ENCODE data around the gene SPPL3.

SPPL3 gene

DNA sequence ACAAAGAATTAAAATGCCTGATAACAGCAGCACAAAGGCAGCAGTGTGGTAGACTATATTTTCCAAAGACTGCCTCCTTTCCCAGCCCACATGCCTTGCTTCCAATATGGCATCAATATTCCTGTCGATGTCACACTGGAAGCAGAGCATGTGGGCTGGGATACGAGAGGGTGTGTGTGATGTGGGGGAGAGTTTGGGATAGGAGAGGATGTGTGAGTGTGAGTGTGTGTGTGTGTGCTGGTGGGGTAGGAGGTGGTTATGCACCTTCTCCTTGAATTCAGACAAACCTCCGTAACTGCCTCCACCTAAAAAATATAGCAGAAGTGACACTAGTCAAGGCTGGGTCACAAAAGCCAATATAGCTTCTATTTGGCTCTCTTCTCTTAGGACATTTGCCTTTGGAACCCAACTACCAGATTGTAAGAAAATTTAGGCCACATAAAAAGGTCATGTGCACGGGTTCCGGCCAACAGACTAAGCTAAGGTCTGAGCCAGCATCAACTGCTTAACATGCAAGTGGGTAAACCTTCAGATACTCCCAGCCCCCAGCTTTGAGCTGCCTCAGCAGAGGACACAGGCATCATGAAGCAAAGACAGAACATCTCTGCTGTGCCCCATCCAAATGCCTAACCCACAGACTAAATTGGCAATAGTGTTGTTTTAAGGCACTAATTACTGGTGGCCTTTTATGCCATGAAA is 29.5 kb downstream of the SPPL3 start:
- no peak overlapping the region for H3K4me3 ChIP-seq (ENCODE audit: low read length)
- H3K9me3 ChIP-seq (ENCODE audit: control insufficient read depth, insufficient read depth, low read length): no peaks in the 10 kb centered on the region
- no peaks in the 10 kb centered on the region for H3F3A ChIP-seq (ENCODE audit: control insufficient read depth, insufficient read depth)
- no peaks in the 10 kb centered on the region for H3K9me2 ChIP-seq (replicated peaks; ENCODE audit: control insufficient read depth, low read length)
- no peaks in the 10 kb centered on the region for H3K4me1 ChIP-seq (ENCODE audit: control insufficient read depth, low read length)
- H3K79me2 ChIP-seq (ENCODE audit: control insufficient read depth, low read length): peaks cover 81% of the 10 kb centered on the region
- peaks cover 6% of the 10 kb centered on the region; the same call in 1 of the 2 replicates for H4K20me1 ChIP-seq (ENCODE audit: control insufficient read depth, insufficient read depth, low read depth, low read length)
- no peak overlapping the region for H3K27ac ChIP-seq (ENCODE audit: low read depth, low read length)
- TF ChIP-seq EZH2phosphoT487 (IDR thresholded peaks at IDR 0.05; ENCODE audit: borderline replicate concordance, low read length): no peak
- TF ChIP-seq, protein P1, sequence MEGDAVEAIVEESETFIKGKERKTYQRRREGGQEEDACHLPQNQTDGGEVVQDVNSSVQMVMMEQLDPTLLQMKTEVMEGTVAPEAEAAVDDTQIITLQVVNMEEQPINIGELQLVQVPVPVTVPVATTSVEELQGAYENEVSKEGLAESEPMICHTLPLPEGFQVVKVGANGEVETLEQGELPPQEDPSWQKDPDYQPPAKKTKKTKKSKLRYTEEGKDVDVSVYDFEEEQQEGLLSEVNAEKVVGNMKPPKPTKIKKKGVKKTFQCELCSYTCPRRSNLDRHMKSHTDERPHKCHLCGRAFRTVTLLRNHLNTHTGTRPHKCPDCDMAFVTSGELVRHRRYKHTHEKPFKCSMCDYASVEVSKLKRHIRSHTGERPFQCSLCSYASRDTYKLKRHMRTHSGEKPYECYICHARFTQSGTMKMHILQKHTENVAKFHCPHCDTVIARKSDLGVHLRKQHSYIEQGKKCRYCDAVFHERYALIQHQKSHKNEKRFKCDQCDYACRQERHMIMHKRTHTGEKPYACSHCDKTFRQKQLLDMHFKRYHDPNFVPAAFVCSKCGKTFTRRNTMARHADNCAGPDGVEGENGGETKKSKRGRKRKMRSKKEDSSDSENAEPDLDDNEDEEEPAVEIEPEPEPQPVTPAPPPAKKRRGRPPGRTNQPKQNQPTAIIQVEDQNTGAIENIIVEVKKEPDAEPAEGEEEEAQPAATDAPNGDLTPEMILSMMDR (IDR thresholded peaks at IDR 0.05; ENCODE audit: low read depth, low read length, poor library complexity, severe bottlenecking): no peak
- H3K36me3 ChIP-seq (ENCODE audit: control insufficient read depth, low read length): no peaks in the 10 kb centered on the region
- no peak overlapping the region for H3K4me2 ChIP-seq (ENCODE audit: low read length)
- no peaks in the 10 kb centered on the region for H3K27me3 ChIP-seq (ENCODE audit: control insufficient read depth, low read length)

DNA sequence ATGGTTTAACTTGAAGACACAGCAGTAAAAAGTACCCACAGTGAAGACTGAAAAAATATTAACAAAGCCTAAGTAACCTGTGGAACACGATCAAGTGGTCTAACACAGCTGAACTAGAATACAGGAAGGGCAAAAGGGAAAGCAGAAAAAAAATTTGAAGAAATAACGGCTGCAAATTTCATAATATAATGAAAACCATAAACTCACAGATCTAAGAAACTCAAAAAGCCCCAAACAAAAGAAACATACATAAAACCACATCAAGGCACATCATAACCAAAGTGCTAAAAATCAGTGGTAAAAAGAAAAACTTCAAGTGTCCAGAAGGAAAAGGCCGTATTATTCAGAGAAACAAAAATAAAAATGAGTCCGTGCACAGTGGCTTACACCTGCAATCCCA is 30.9 kb downstream of the SPPL3 start:
- no peak overlapping the region for H3K4me3 ChIP-seq (ENCODE audit: low read length)
- no peaks in the 10 kb centered on the region for H3F3A ChIP-seq (ENCODE audit: control insufficient read depth, insufficient read depth)

DNA sequence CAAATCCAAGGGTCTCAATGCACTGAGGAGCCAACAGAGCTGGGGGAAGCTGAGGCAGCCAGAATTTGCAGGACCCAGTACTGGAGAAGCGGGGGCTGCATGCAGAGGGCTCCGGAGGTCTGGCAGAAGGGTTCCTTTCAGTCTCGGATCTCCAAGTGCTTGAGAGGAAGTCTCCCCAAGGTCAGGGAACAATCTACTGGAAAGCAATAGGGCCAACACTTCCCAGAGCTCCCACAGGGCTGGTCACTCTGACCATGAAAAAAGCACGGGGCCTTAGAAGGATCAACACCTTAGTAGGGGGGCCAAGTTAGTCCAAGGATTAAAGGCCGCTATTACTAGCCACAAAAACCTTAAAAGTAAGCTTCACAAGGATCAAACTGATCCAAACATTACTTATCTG is 31.7 kb downstream of the SPPL3 start:
- Histone ChIP-seq H3K4me1 (ENCODE audit: control insufficient read depth, low read length) (no peaks in the 10 kb centered on the region), H3K27me3 (ENCODE audit: control insufficient read depth, low read length) (no peaks in the 10 kb centered on the region), H3K27ac (ENCODE audit: low read depth, low read length) (no peak overlapping the region), H3K4me3 (ENCODE audit: low read length) (no peak overlapping the region), H3K9me2 (replicated peaks; ENCODE audit: control insufficient read depth, low read length) (no peaks in the 10 kb centered on the region), H4K20me1 (ENCODE audit: control insufficient read depth, insufficient read depth, low read depth, low read length) (peaks cover 7% of the 10 kb centered on the region; the same call in 1 of the 2 replicates), H3K36me3 (ENCODE audit: control insufficient read depth, low read length) (no peaks in the 10 kb centered on the region), H3K79me2 (ENCODE audit: control insufficient read depth, low read length) (peaks cover 79% of the 10 kb centered on the region), H3K9me3 (ENCODE audit: control insufficient read depth, insufficient read depth, low read length) (no peaks in the 10 kb centered on the region), H3K4me2 (ENCODE audit: low read length) (no peak overlapping the region), H3F3A (ENCODE audit: control insufficient read depth, insufficient read depth) (no peaks in the 10 kb centered on the region)
- TF ChIP-seq EZH2phosphoT487 (IDR thresholded peaks at IDR 0.05; ENCODE audit: borderline replicate concordance, low read length): no peak
- TF ChIP-seq, protein P1 (IDR thresholded peaks at IDR 0.05; ENCODE audit: low read depth, low read length, poor library complexity, severe bottlenecking): no peak

More for the DNA sequence above, 30.9 kb downstream of the SPPL3 start:
- no peaks in the 10 kb centered on the region for H3K4me1 ChIP-seq (ENCODE audit: control insufficient read depth, low read length)
- H3K79me2 ChIP-seq (ENCODE audit: control insufficient read depth, low read length): peaks cover 78% of the 10 kb centered on the region
- H3K27me3 ChIP-seq (ENCODE audit: control insufficient read depth, low read length): no peaks in the 10 kb centered on the region
- TF ChIP-seq EZH2phosphoT487 (IDR thresholded peaks at IDR 0.05; ENCODE audit: borderline replicate concordance, low read length): no peak
- TF ChIP-seq, protein P1 (IDR thresholded peaks at IDR 0.05; ENCODE audit: low read depth, low read length, poor library complexity, severe bottlenecking): no peak
- H3K27ac ChIP-seq (ENCODE audit: low read depth, low read length): no peak overlapping the region
- H3K36me3 ChIP-seq (ENCODE audit: control insufficient read depth, low read length): no peaks in the 10 kb centered on the region
- no peaks in the 10 kb centered on the region for H3K9me2 ChIP-seq (replicated peaks; ENCODE audit: control insufficient read depth, low read length)
- H3K4me2 ChIP-seq (ENCODE audit: low read length): no peak overlapping the region
- H3K9me3 ChIP-seq (ENCODE audit: control insufficient read depth, insufficient read depth, low read length): no peaks in the 10 kb centered on the region
- H4K20me1 ChIP-seq (ENCODE audit: control insufficient read depth, insufficient read depth, low read depth, low read length): peaks cover 7% of the 10 kb centered on the region; the same call in 1 of the 2 replicates
